Gastroesophageal sphincter (tissue), 3 donors: ENCODE measurements around the gene ALK.

Experiments
- CTCF ChIP-seq, 4 experiments: fragments of 200-600 bp in 2 of 4; fragments of 450-650 bp in 2 of 4; sonication (generic) in 1 of 4; IDR thresholded peaks; one replicate each; pipeline ENCODE4 v1.5.1; 2017 to 2019; ENCODE audit warnings: antibody characterized with exemption in 4 of 4, mild to moderate bottlenecking in 2 of 4, moderate library complexity in 2 of 4
- EP300 ChIP-seq: sonication (generic); formaldehyde crosslinking; IDR thresholded peaks from one replicate; pipeline ENCODE4 v1.6.1; 2017; ENCODE audit warnings: antibody characterized with exemption, mild to moderate bottlenecking
- POLR2A ChIP-seq, 2 donors: fragments of 450-650 bp; IDR thresholded peaks; one replicate each; pipeline ENCODE4 v1.6.1; 2017; ENCODE audit warnings: antibody characterized with exemption in 2 of 2, mild to moderate bottlenecking in 2 of 2, moderate library complexity in 1 of 2

- TF ChIP-seq POLR2A (IDR thresholded peaks at IDR 0.05) (no peak), CTCF (IDR thresholded peaks at IDR 0.05) (no peak), EP300 (no peak)
Measured at GRCh38 chr2:29492701-29493100, 428.7 kb downstream of the ALK start.
